Liver (tissue), 9 donors: ENCODE data around the gene NOS1. TPM values are rescaled to one million over a fixed set of nuclear protein-coding genes. Genes with fewer than 3 reads are reported as not detected.

Experiments
- DNase-seq: peaks from one replicate; pipeline ENCODE4 v3.0.0-alpha.2; 2017; ENCODE audit warnings: low spot score
- H3K27ac ChIP-seq, 2 donors: one replicate each; pipeline ENCODE4 v1.7.0; 2013; ENCODE audit warnings: inconsistent platforms in 2 of 2, low read length in 2 of 2, control low read depth in 1 of 2, low read depth in 1 of 2, mild to moderate bottlenecking in 1 of 2
- H3K27me3 ChIP-seq, 4 donors: one replicate each; pipeline versions ENCODE4 v1.6.1 to v1.7.0; 2013; ENCODE audit warnings: low read length in 3 of 4, inconsistent platforms in 1 of 4, mild to moderate bottlenecking in 1 of 4, moderate library complexity in 1 of 4; ENCODE audit not compliant: control insufficient read depth in 4 of 4, insufficient read depth in 4 of 4
- H3K36me3 ChIP-seq, 4 donors: one replicate each; pipeline versions ENCODE4 v1.6.1 to v1.7.0; 2013; ENCODE audit warnings: low read length in 3 of 4, mild to moderate bottlenecking in 3 of 4, low read depth in 1 of 4, moderate library complexity in 1 of 4; ENCODE audit not compliant: control insufficient read depth in 4 of 4, insufficient read depth in 3 of 4
- H3K4me1 ChIP-seq, 4 donors: one replicate each; pipeline versions ENCODE4 v1.6.1 to v1.7.0; 2013; ENCODE audit warnings: low read length in 3 of 4, mild to moderate bottlenecking in 3 of 4, moderate library complexity in 1 of 4; ENCODE audit not compliant: control insufficient read depth in 4 of 4, insufficient read depth in 4 of 4
- H3K4me3 ChIP-seq, 3 donors: one replicate each; pipeline versions ENCODE4 v1.6.1 to v1.7.0; 2013; ENCODE audit warnings: low read length in 3 of 3, control low read depth in 1 of 3, low read depth in 1 of 3, mild to moderate bottlenecking in 1 of 3
- H3K9ac ChIP-seq, 2 donors: one replicate each; pipeline ENCODE4 v1.7.0; 2013; ENCODE audit warnings: low read length in 2 of 2, mild to moderate bottlenecking in 2 of 2, moderate library complexity in 2 of 2, control low read depth in 1 of 2, low read depth in 1 of 2
- H3K9me3 ChIP-seq, 4 donors: one replicate each; pipeline versions ENCODE4 v1.6.1 to v1.7.0; 2013; ENCODE audit warnings: low read length in 3 of 4; ENCODE audit not compliant: control insufficient read depth in 4 of 4
- CTCF ChIP-seq: fragments of 150-350 bp; IDR thresholded peaks from 2 replicates; pipeline ENCODE4 v1.5.1; 2017; ENCODE audit warnings: improper control_type of control experiment, low read depth, low read length; ENCODE audit not compliant: missing input control
- EGR1 ChIP-seq, 2 donors: IDR thresholded peaks; 2 replicates each; pipeline ENCODE4 v1.6.1; 2016 to 2018; ENCODE audit warnings: antibody characterized with exemption in 2 of 2, low read depth in 2 of 2
- FOXA2 ChIP-seq: IDR thresholded peaks from 2 replicates; pipeline ENCODE4 v1.6.1; 2016; ENCODE audit warnings: antibody characterized with exemption
- GABPA ChIP-seq, 2 donors: IDR thresholded peaks in 1 of 2; conservative IDR thresholded peaks in 1 of 2; 2 replicates each; pipeline ENCODE4 v1.6.1; 2016; ENCODE audit warnings: antibody characterized with exemption in 2 of 2, mild to moderate bottlenecking in 1 of 2, moderate library complexity in 1 of 2
- HNF4A ChIP-seq, 2 donors: conservative IDR thresholded peaks; 2 replicates each; pipeline ENCODE4 v1.6.1; 2016; ENCODE audit warnings: antibody characterized with exemption in 2 of 2, mild to moderate bottlenecking in 2 of 2
- HNF4G ChIP-seq: IDR thresholded peaks from 2 replicates; pipeline ENCODE4 v1.6.1; 2016; ENCODE audit warnings: antibody characterized with exemption
- JUND ChIP-seq, 2 donors: IDR thresholded peaks; 2 replicates each; pipeline ENCODE4 v1.6.1; 2016; ENCODE audit warnings: antibody characterized with exemption in 2 of 2
- RAD21 ChIP-seq, 2 donors: IDR thresholded peaks; 2 replicates each; pipeline ENCODE4 v1.6.1; 2016; ENCODE audit warnings: antibody characterized with exemption in 2 of 2, mild to moderate bottlenecking in 2 of 2
- RXRA ChIP-seq, 2 donors: IDR thresholded peaks; 2 replicates each; pipeline ENCODE4 v1.6.1; 2017 to 2018; ENCODE audit warnings: antibody characterized with exemption in 2 of 2, mild to moderate bottlenecking in 1 of 2
- SP1 ChIP-seq: IDR thresholded peaks from 2 replicates; pipeline ENCODE4 v1.6.1; 2018; ENCODE audit warnings: antibody characterized with exemption, mild to moderate bottlenecking
- YY1 ChIP-seq: IDR thresholded peaks from 2 replicates; pipeline ENCODE4 v1.6.1; 2016; ENCODE audit warnings: antibody characterized with exemption, mild to moderate bottlenecking
- WGBS: extraction: QIAGEN DNeasy Blood & Tissue Kit; methylation state at CpG from one replicate; pipeline ENCODE4 v1.1.7; 2013; 5-methylcytosine and 5-hydroxymethylcytosine counted together
- polyA plus RNA-seq, 2 donors: library from polyadenylated mRNA; stranded (reverse) in 1 of 2; unstranded in 1 of 2; fragments of 200-250 nt in 1 of 2; fragments of >200 nt in 1 of 2; fragmentation: Nextera tagmentation in 1 of 2; extraction: Ambion mirVana in 1 of 2; gene quantifications; one replicate each; pipeline versions ENCODE4 v1.2.1 to v1.2.3, GENCODE V29; 2013 to 2015
- total RNA-seq, 2 donors: library from RNA; depleted of rRNA; stranded (reverse); fragments of >200 nt; gene quantifications; one replicate each; pipeline ENCODE4 v1.2.3, GENCODE V29; 2014
- TF ChIP-seq, protein P1 (sequence below): IDR thresholded peaks from 2 replicates; pipeline ENCODE4 v1.6.1; 2016; ENCODE audit warnings: antibody characterized with exemption
- TF ChIP-seq, protein P2 (sequence below): IDR thresholded peaks from 2 replicates; pipeline ENCODE4 v1.6.1; 2016; ENCODE audit warnings: antibody characterized with exemption
- TF ChIP-seq, protein P3 (sequence below): IDR thresholded peaks from 2 replicates; pipeline ENCODE4 v1.6.1; 2016; ENCODE audit warnings: antibody characterized with exemption
- donor health status: healthy.
- donor health status: healthy.
- donor health status: healthy.
- donor health status: healthy.
- donor health status: healthy.

The NOS1 gene
- total and polyA plus RNA-seq, 4 donors, result under 0.01 to 0.08 (median 0.01) TPM; not detected in 1

DNA sequence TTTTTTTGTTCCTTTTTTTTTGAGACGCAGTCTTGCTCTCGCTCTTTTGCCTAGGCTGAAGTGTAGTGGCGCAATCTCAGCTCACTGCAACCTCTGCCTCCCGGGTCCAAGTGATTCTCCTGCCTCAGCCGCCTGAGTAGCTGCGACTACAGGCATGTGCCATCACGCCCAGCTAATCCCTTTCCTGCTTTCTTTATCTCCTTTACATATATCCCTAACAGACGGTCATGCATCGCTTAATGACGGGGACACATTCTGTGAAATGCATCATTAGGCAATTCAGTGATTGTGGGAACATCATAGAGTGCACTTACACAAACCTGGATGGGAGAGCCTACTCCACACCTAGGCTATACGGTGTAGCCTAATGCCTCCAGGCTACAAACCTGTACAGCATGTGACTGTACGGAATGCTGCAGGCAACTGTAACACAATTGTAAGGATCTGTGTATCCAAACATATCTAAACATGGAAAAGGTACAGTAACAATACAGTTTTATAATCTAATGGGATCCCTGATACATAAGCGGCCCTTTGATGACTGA, 32.8 kb downstream of the NOS1 start:
- DNase-seq, result no peak
- Histone ChIP-seq H3K4me3 (no peak overlapping the region), H3K4me1 (peaks cover 0 to 2% (median 0%) of the 10 kb centered on the region in 4 donors), H3K9me3 (no peaks in the 10 kb centered on the region), H3K9ac (no peak overlapping the region), H3K36me3 (no peaks in the 10 kb centered on the region), H3K27ac (no peak overlapping the region), H3K27me3 (peaks cover 0 to 10% (median 2%) of the 10 kb centered on the region in 4 donors)
- WGBS, result 71% methylated on average over 13 of the region's 13 CpGs
- no peak for TF ChIP-seq EGR1 (IDR thresholded peaks at IDR 0.05; ENCODE audit: low read depth in 2 of 2)
- no peak for TF ChIP-seq CTCF
- TF ChIP-seq GABPA (IDR thresholded peaks at IDR 0.05 in 1 of 2, conservative IDR thresholded peaks at IDR 0.05 in 1 of 2), result no peak
- TF ChIP-seq RXRA (IDR thresholded peaks at IDR 0.05), result no peak
- no peak for TF ChIP-seq JUND (IDR thresholded peaks at IDR 0.05)
- TF ChIP-seq YY1, result no peak
- TF ChIP-seq RAD21 (IDR thresholded peaks at IDR 0.05), result no peak

- Histone ChIP-seq H3K27me3 (peaks cover 0 to 12% (median 2%) of the 10 kb centered on the region in 4 donors), H3K4me1 (no peaks in the 10 kb centered on the region), H3K36me3 (no peaks in the 10 kb centered on the region), H3K27ac (no peak overlapping the region), H3K4me3 (no peak overlapping the region), H3K9me3 (peaks cover 0 to 2% (median 0%) of the 10 kb centered on the region in 4 donors), H3K9ac (no peak overlapping the region)
- DNase-seq, result no peak
- 48% methylated on average over 1 of the region's 1 CpG for WGBS
- TF ChIP-seq, protein P1, sequence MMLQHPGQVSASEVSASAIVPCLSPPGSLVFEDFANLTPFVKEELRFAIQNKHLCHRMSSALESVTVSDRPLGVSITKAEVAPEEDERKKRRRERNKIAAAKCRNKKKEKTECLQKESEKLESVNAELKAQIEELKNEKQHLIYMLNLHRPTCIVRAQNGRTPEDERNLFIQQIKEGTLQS, result no peak
- no peak for TF ChIP-seq RXRA (IDR thresholded peaks at IDR 0.05)
- no peak for TF ChIP-seq HNF4G
- TF ChIP-seq FOXA2, result no peak
- TF ChIP-seq, protein P2, sequence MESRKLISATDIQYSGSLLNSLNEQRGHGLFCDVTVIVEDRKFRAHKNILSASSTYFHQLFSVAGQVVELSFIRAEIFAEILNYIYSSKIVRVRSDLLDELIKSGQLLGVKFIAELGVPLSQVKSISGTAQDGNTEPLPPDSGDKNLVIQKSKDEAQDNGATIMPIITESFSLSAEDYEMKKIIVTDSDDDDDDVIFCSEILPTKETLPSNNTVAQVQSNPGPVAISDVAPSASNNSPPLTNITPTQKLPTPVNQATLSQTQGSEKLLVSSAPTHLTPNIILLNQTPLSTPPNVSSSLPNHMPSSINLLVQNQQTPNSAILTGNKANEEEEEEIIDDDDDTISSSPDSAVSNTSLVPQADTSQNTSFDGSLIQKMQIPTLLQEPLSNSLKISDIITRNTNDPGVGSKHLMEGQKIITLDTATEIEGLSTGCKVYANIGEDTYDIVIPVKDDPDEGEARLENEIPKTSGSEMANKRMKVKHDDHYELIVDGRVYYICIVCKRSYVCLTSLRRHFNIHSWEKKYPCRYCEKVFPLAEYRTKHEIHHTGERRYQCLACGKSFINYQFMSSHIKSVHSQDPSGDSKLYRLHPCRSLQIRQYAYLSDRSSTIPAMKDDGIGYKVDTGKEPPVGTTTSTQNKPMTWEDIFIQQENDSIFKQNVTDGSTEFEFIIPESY, result no peak
- no peak for TF ChIP-seq SP1
- no peak for TF ChIP-seq YY1
- no peak for TF ChIP-seq EGR1 (IDR thresholded peaks at IDR 0.05; ENCODE audit: low read depth in 2 of 2)
- no peak for TF ChIP-seq HNF4A (conservative IDR thresholded peaks at IDR 0.05)
Observed at GRCh38 chr12:117322428-117322827, 39.0 kb downstream of the NOS1 start.

DNA sequence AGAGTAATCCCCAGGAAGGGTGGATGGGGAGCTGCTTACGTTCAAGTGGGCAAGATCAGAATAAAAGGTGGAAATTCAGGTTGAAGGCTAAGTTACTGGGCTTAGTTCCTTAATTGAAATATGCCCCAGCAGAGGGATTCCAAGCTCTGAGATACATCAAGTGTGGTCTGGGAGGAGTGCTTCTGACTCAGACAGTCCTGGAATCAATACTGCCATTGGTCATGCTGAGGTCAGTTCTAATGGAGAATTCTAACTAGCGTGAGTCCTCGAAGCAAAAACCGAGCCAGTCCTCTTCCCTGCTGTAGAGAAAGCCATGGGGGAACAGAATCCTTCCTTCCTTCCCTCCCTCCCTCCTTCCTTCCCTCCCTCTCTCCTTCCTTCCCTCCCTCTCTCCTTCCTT, 39.9 kb downstream of the NOS1 start:
- 65% methylated on average over 4 of the region's 4 CpGs for WGBS
- Histone ChIP-seq H3K9me3 (peaks cover 0 to 2% (median 0%) of the 10 kb centered on the region in 4 donors), H3K4me3 (no peak overlapping the region), H3K27me3 (peaks cover 0 to 7% (median 2%) of the 10 kb centered on the region in 4 donors), H3K4me1 (no peaks in the 10 kb centered on the region), H3K36me3 (no peaks in the 10 kb centered on the region), H3K27ac (no peak overlapping the region), H3K9ac (no peak overlapping the region)
- DNase-seq, result no peak
- TF ChIP-seq RXRA (IDR thresholded peaks at IDR 0.05) (no peak), FOXA2 (no peak), HNF4G (no peak), CTCF (no peak), JUND (IDR thresholded peaks at IDR 0.05) (no peak)
- TF ChIP-seq, protein P3, sequence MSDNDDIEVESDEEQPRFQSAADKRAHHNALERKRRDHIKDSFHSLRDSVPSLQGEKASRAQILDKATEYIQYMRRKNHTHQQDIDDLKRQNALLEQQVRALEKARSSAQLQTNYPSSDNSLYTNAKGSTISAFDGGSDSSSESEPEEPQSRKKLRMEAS, result no peak
